Naive thymus-derived CD8-positive, alpha-beta T cell (primary cell): ENCODE data around the gene MN1. TPM values are rescaled to one million over a fixed set of nuclear protein-coding genes. Genes with fewer than 3 reads are reported as not detected.

Source experiments
- ATAC-seq, 2 donors: fragments of 150-1000 bp; cut with Tn5 transposase in 1 of 2; sonication (Bioruptor Pico), chemical (Tn5 transposase) in 1 of 2; 1 replicate in 1 of 2; 2 replicates in 1 of 2; pipeline ENCODE4 v1.10.0; 2021; ENCODE audit warnings: mild to moderate bottlenecking in 2 of 2, moderate library complexity in 2 of 2
- POLR2A ChIA-PET: fragments of 350-600 bp; sonication (Branson Sonifier 250); formaldehyde crosslinking; loops from one replicate; lab custom pipeline; 2021; ENCODE audit warnings: antibody characterized with exemption; lab: Charles Lee
- DNase-seq, 10 donors: peaks; one replicate each; pipeline versions ENCODE4 v3.0.0 to v3.0.0-alpha.2; 2020 to 2022
- H3K27ac Mint-ChIP-seq, 10 donors: one replicate each; pipeline ENCODE4 v1.8.0; 2020 to 2022; ENCODE audit warnings: mild to moderate bottlenecking in 10 of 10, mixed read lengths in 10 of 10, moderate library complexity in 4 of 10, inconsistent platforms in 1 of 10
- H3K27me3 Mint-ChIP-seq, 5 donors: one replicate each; pipeline ENCODE4 v1.8.0; 2021 to 2022; ENCODE audit warnings: mixed read lengths in 5 of 5
- H3K36me3 Mint-ChIP-seq, 3 donors: one replicate each; pipeline ENCODE4 v1.8.0; 2020 to 2022; ENCODE audit warnings: mixed read lengths in 3 of 3, mild to moderate bottlenecking in 2 of 3, inconsistent platforms in 1 of 3
- H3K4me1 Mint-ChIP-seq, 4 donors: one replicate each; pipeline ENCODE4 v1.8.0; 2021 to 2022; ENCODE audit warnings: mixed read lengths in 4 of 4
- H3K4me3 Mint-ChIP-seq, 10 donors: one replicate each; pipeline ENCODE4 v1.8.0; 2020 to 2022; ENCODE audit warnings: mild to moderate bottlenecking in 10 of 10, mixed read lengths in 10 of 10, moderate library complexity in 6 of 10, inconsistent platforms in 1 of 10
- H3K9me3 Mint-ChIP-seq, 9 donors: one replicate each; pipeline ENCODE4 v1.8.0; 2020 to 2022; ENCODE audit warnings: mixed read lengths in 9 of 9, mild to moderate bottlenecking in 3 of 9, inconsistent platforms in 1 of 9, moderate library complexity in 1 of 9
- polyA plus RNA-seq, 3 donors: library from polyadenylated mRNA; unstranded; fragments of 300-500 nt; fragmentation: Illumina TruSeq; gene quantifications; one replicate each; pipeline ENCODE4 v1.2.3, GENCODE V29; 2021
- total RNA-seq, 8 experiments: library from RNA in 2 of 8; stranded (reverse) in 2 of 8; gene quantifications; one replicate each; pipeline ENCODE4 v1.2.3 and lab custom pipeline; 2021 to 2026

The MN1 gene
- total and polyA plus RNA-seq, 5 experiments from 2014 or later, result 0.10 to 0.39 (median 0.22) TPM; not detected in 2

DNA sequence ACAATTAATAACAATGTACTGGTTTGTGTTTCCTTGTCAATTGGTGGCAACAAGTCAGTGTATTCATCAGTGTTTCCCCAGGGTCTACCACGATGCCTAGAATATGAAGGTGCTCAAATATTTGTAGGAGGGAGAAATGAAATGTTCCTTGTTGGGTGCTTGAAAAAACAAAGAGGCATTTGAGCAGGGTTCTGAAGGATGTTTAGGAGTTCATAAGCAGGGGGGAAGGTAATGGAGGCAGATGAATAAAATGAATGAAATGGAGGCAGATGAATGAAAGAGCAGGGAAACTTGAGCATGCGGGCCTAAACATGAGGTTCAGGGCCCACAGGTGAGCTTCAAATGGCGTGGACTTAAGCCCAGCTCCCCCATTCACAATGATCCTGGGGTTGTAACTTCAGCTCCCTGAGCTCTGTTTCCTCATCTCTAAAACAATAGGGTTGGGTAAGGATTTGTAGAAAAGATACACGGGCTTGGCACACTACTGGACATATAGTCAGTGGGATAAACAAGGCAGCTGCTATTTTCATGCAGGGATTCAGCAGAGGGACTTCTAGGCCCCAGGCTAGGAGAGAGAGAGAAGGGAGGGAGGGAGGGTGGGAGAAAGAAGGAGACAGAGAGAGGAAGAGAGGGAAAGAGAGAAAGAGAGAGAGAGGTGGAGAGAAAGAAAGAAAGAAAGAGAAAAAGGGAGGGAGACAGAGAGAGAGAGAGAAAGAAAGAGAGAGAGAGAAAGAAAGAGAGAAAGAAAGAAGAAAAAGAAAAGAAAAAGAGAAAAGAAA is 73.7 kb downstream of the MN1 start:
- Mint-ChIP-seq H3K36me3 (no peaks in the 10 kb centered on the region), H3K4me1 (peaks cover 0 to 4% (median 0%) of the 10 kb centered on the region in 4 donors), H3K27me3 (peaks cover 3 to 33% (median 9%) of the 10 kb centered on the region in 5 donors), H3K27ac (peak overlapping the region in 1 of 10 donors; percentile 35), H3K4me3 (no peak overlapping the region), H3K9me3 (peaks cover 0 to 12% (median 0%) of the 10 kb centered on the region in 9 donors)
- DNase-seq (no peak), ATAC-seq (no peak)
- POLR2A ChIA-PET, result no interaction called here

DNA sequence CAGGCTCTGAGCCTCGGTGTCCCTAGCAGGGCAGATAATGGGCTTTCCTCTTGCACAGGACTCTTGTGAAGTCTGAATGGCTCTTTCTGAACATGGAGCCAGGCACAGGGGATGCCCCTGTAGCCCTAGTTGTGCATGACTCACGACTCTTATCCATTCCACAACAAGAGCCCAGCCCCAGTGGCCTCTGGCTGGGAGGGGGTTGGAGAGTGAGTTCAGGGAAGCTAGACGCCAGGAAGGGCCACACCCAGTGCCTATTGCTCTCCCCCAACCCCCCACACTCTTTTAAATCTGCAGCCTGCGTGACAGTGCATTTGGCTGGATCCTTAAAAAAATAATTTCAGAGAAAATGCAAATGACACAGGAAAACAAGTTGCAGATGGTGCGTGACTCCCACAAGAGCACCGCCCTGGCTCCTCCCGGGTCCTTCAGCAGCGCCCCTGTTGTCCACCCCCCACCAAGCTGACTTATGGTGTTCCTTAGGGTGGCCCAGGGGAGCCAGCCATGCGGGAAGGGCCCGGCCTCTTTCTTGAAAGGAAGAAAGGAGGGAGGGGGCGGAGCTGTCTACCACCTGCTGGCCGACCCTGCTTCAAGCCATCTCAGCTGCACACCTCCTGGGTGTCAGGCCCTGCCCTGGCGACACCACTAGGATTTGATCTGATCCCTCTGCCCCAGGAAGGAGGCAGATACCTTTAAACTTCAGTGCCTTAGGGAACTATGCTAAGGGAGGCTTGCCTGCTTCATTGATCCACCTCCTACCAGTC is 74.7 kb downstream of the MN1 start:
- POLR2A ChIA-PET, result no interaction called here
- peak overlapping the region in 1 of 10 donors; percentile 31 for H3K27ac Mint-ChIP-seq
- no peak for DNase-seq

DNA sequence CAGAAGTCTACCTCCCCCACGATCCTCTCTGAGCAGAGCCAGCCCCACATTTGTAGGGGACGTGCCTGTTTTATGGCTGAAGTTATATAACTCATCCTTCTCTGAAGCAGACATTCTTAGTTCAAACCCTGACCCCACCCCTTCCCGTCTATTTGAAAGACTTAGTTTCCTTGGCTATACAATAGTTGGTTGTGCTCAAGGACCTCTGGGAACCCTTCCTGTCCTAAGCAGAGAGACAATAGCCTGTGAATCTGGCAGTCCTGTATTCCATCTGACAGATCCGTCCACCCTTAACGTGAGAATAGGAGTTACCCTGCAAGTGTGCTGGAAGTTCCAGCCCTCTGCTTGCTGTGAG is 75.2 kb downstream of the MN1 start:
- DNase-seq (no peak), ATAC-seq (no peak)
- H3K36me3 Mint-ChIP-seq, result no peaks in the 10 kb centered on the region
- H3K27ac Mint-ChIP-seq, result peak overlapping the region in 1 of 10 donors; percentile 31
- H3K9me3 Mint-ChIP-seq, result peaks cover 0 to 12% (median 0%) of the 10 kb centered on the region in 9 donors
- H3K27me3 Mint-ChIP-seq, result peaks cover 2 to 33% (median 9%) of the 10 kb centered on the region in 5 donors
- POLR2A ChIA-PET, result no interaction called here
- H3K4me3 Mint-ChIP-seq, result no peak overlapping the region
- peaks cover 0 to 4% (median 0%) of the 10 kb centered on the region in 4 donors for H3K4me1 Mint-ChIP-seq

More for the DNA sequence above, 74.7 kb downstream of the MN1 start:
- Mint-ChIP-seq H3K4me3 (no peak overlapping the region), H3K27me3 (peaks cover 3 to 33% (median 9%) of the 10 kb centered on the region in 5 donors), H3K36me3 (no peaks in the 10 kb centered on the region), H3K4me1 (peaks cover 0 to 4% (median 0%) of the 10 kb centered on the region in 4 donors), H3K9me3 (peaks cover 0 to 12% (median 0%) of the 10 kb centered on the region in 9 donors)
- ATAC-seq, result no peak

DNA sequence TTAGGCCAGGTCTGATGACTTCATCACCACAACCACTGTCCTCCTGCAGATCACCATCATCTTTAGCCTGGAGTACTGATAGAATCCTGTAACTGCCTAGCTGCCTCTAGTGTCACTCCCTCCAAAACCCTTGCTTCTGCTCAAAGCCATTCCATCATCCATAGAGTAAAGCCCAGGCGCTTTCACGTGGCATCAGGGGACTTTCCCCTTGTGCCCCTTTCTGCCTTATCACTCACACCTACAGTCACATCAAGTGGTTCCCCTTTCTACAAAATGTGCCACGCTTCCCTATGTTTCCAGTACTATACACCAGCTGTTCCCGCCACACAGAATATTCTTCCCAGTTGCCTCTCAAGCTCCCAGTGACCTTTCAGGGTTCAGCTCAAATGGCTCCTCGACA is 75.9 kb downstream of the MN1 start:
- Mint-ChIP-seq H3K4me1 (peaks cover 0 to 4% (median 0%) of the 10 kb centered on the region in 4 donors), H3K27ac (peak overlapping the region in 1 of 10 donors; percentile 46), H3K27me3 (peaks cover 2 to 33% (median 8%) of the 10 kb centered on the region in 5 donors), H3K9me3 (peaks cover 0 to 12% (median 0%) of the 10 kb centered on the region in 9 donors), H3K36me3 (no peaks in the 10 kb centered on the region), H3K4me3 (no peak overlapping the region)
- POLR2A ChIA-PET, result no interaction called here
- DNase-seq, result no peak
- no peak for ATAC-seq

DNA sequence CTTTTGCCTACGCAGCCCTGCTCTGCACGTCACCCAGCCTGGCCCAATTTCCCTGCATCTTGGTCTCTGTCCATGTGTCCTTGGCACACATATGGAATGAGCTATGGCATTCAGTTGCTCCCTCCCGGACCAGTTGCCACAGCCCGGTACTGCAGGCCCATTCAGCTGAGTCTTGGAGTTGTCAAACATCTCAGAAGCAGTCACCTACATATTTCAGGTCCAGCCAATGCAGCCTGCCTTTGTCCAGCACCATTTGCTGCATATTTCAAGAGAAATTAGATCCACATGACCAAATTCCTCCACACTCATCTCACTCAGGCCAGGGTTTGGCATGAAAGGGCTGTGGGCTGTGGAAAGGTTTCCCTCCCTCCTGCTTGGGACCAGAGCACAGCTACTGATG is 76.8 kb downstream of the MN1 start:
- no peak for DNase-seq
- Mint-ChIP-seq H3K9me3 (peaks cover 0 to 12% (median 0%) of the 10 kb centered on the region in 9 donors), H3K27ac (peak overlapping the region in 1 of 10 donors; percentile 68), H3K4me1 (peaks cover 0 to 4% (median 0%) of the 10 kb centered on the region in 4 donors), H3K36me3 (no peaks in the 10 kb centered on the region), H3K4me3 (no peak overlapping the region), H3K27me3 (peaks cover 2 to 33% (median 8%) of the 10 kb centered on the region in 5 donors)
- POLR2A ChIA-PET, result no interaction called here
- no peak for ATAC-seq

DNA sequence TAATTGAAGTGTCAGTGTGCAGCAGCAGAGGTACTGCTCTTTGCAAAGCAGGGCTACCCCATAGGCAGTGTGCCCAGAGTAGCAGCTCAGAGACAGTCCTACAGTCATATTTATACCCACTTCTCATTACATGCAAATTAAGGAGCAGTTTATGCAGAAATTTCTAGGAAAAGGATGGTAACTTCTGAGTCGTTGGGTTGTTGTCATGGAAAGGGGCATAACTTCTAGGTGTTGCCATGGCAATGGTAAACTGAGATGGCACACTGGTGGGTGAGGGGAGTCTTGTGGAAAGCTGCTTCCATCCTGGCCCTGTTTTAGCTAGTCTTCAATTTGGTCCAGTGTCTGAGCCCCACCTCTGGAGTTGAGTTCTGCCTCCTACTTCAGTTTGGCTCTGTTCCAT is 77.4 kb downstream of the MN1 start:
- peaks cover 2 to 31% (median 9%) of the 10 kb centered on the region in 5 donors for H3K27me3 Mint-ChIP-seq
- peaks cover 0 to 4% (median 0%) of the 10 kb centered on the region in 4 donors for H3K4me1 Mint-ChIP-seq
- H3K4me3 Mint-ChIP-seq, result no peak overlapping the region
- POLR2A ChIA-PET, result no interaction called here
- ATAC-seq (no peak), DNase-seq (no peak)
- H3K27ac Mint-ChIP-seq, result no peak overlapping the region
- H3K36me3 Mint-ChIP-seq, result no peaks in the 10 kb centered on the region
- peaks cover 0 to 12% (median 0%) of the 10 kb centered on the region in 9 donors for H3K9me3 Mint-ChIP-seq

DNA sequence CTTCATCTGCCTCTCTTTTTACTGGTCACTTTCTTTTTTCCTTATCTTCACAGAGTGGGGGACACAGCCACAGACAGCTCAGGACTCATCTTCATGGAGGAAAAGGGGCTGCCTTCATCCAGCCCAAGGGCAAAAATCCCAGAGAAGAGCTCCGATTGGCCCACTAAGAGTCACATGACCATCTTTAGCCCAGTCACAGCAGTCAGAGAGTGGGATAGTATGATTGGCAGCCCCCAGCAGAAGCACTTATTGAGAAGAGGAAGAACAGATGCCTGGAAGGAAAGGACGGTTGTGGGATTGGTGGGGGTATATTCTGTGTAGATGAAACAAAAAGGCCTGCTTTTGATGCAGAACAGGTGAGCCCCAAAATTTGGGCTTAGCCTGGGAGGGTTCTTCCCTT is 77.8 kb downstream of the MN1 start:
- Mint-ChIP-seq H3K4me1 (peaks cover 0 to 4% (median 0%) of the 10 kb centered on the region in 4 donors), H3K4me3 (no peak overlapping the region), H3K36me3 (no peaks in the 10 kb centered on the region), H3K9me3 (peaks cover 0 to 12% (median 0%) of the 10 kb centered on the region in 9 donors), H3K27ac (no peak overlapping the region), H3K27me3 (peaks cover 2 to 31% (median 12%) of the 10 kb centered on the region in 5 donors)
- POLR2A ChIA-PET, result no interaction called here
- ATAC-seq (no peak), DNase-seq (no peak)

DNA sequence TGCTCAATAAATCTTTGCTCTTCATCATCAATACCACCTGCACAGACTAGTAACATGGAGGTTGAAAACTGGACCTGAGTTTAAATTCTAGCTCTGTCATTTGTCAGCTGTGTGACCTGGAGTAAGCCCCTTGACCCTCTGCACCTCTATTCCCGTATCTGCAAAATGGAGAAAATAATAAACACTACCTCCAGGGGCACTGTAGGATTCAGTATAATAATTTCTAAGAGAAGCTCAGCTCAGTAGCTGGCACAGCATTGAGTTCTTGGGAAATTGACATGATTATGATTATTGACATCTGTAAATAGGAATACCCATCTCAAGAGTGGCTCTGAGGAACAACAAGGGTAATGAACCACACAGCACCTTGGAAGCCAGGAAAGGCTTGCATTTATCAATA is 78.4 kb downstream of the MN1 start:
- peaks cover 0 to 4% (median 0%) of the 10 kb centered on the region in 4 donors for H3K4me1 Mint-ChIP-seq
- ATAC-seq (no peak), DNase-seq (no peak)
- POLR2A ChIA-PET, result no interaction called here
- H3K27me3 Mint-ChIP-seq, result peaks cover 2 to 35% (median 15%) of the 10 kb centered on the region in 5 donors
- peaks cover 0 to 12% (median 0%) of the 10 kb centered on the region in 9 donors for H3K9me3 Mint-ChIP-seq
- H3K4me3 Mint-ChIP-seq, result no peak overlapping the region
- H3K27ac Mint-ChIP-seq, result no peak overlapping the region
- H3K36me3 Mint-ChIP-seq, result no peaks in the 10 kb centered on the region

DNA sequence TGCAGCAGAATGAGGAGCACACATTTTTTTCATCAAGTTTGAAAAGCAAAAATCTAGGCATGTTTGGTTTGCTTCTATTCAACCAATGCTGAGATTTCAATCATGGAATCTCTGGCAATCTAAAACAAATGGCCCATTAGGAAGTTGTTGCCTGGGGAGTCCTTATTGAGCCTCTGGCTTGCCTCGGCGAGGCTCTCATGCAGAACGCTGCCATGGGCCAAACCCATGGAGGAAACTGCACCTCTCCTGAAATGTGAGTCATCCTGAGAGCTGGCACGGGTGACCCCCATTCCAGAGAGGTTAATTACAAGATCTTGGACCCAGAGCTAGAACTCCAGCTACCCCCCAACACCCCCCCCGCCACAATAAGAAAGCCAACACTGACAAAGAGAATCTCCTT is 80.7 kb downstream of the MN1 start:
- Mint-ChIP-seq H3K4me3 (no peak overlapping the region), H3K36me3 (no peaks in the 10 kb centered on the region), H3K27me3 (peaks cover 4 to 34% (median 28%) of the 10 kb centered on the region in 5 donors), H3K9me3 (peaks cover 0 to 10% (median 2%) of the 10 kb centered on the region in 9 donors), H3K4me1 (no peaks in the 10 kb centered on the region), H3K27ac (no peak overlapping the region)
- ATAC-seq, result no peak
- DNase-seq, result no peak
- POLR2A ChIA-PET, result no interaction called here

DNA sequence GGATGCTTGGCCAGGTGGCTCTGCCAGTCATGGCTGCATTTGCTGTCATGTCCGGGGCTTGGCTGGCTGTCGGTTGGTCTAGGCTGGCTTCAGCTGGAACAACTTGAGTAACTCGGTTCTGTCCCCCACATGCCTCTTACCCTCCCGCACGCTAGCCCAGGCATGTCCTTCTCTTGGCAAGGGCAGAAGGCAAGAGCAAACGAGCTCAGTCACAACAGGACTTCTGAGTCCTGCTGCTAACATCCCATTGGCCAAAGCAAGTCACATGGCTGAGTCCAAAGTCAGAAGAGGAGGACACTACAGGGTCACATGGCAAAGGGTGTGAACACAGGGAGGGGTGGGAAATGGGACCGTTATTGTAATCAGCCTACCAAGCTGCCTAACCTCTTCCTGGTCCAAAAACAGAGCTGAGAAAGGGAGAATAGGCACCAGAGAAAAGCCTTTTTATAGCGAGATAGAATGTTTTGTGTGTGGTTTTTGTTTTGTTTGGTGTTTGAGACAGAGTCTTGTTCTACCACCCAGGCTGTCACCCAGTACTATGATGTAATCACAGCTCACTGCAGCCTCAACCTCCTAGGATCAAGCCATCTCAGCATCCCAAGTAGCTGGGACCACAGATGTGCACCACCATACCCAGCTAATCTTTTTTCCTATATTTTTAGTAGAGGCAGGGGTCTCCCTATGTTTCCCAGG is 81.9 kb downstream of the MN1 start:
- DNase-seq (no peak), ATAC-seq (no peak)
- no peaks in the 10 kb centered on the region for H3K36me3 Mint-ChIP-seq
- H3K4me3 Mint-ChIP-seq, result no peak overlapping the region
- POLR2A ChIA-PET, result interaction anchor here (0.7 kb wide), 1 partner anchor 498 kb away, joined by 3 read pairs; no protein-coding TSS in a partner anchor
- no peak overlapping the region for H3K27ac Mint-ChIP-seq
- no peaks in the 10 kb centered on the region for H3K4me1 Mint-ChIP-seq
- H3K27me3 Mint-ChIP-seq, result peaks cover 6 to 34% (median 28%) of the 10 kb centered on the region in 5 donors
- H3K9me3 Mint-ChIP-seq, result peaks cover 0 to 3% (median 0%) of the 10 kb centered on the region in 9 donors

DNA sequence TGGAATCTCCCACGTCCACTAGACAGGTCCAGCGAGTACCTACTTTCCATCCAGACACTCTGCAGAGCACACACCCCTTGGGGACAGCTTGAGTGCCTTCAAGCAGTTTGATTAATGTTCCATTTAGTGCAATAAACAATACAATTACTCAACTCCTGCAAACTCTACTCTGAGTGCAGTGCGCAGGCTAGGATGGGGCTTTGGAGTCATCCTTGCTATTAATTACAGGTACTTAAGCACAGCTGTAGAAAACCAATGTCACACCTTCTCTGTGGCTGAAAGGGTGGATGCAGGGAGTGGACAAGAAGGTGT is 82.6 kb downstream of the MN1 start:
- Mint-ChIP-seq H3K9me3 (peaks cover 0 to 3% (median 0%) of the 10 kb centered on the region in 9 donors), H3K36me3 (no peaks in the 10 kb centered on the region), H3K4me3 (no peak overlapping the region), H3K27ac (no peak overlapping the region), H3K4me1 (no peaks in the 10 kb centered on the region), H3K27me3 (peaks cover 6 to 35% (median 28%) of the 10 kb centered on the region in 5 donors)
- POLR2A ChIA-PET, result no interaction called here
- DNase-seq, result no peak
- ATAC-seq, result no peak

DNA sequence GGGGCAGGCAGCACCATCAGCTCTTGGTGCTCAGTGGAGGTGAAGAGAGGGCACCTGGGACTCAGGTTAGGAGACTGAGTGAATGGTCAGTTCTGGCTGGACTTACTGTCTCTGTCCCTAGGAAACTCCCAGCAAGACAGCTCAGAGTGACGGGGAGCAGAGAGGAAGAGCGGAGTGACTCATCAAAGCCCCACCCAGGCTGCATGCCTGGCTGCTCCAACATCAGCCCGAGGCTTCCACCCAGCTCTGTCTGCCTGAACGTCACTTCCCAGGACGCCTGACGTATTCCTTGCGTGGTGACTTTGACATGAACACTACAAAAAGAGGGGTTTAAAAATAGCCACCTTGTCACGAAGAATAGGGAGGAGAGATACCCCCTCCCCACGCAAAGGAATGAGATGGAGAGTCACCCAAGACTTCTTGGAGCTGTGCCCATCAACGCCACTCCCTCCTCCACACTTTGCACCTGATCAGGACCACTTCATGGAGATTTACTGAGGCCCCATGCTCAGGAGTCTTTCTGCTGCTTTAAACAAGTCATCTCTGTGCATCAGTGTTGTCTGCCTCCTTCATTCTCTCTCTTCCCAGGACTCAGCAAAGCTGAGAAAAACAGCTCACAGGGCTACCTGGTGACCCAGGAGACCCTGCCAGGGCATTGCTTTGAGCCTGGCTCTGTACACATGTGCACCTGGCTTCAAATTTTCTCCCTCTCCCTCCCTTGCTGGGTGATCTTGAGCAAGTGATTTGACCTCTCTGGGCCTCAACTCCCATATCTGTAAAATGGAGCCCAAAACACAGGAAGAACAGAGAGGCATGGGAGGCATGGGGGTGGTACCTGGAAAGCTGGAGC is 83.1 kb downstream of the MN1 start:
- no peaks in the 10 kb centered on the region for H3K36me3 Mint-ChIP-seq
- no peak overlapping the region for H3K27ac Mint-ChIP-seq
- DNase-seq (no peak), ATAC-seq (no peak)
- H3K4me1 Mint-ChIP-seq, result no peaks in the 10 kb centered on the region
- peaks cover 9 to 32% (median 31%) of the 10 kb centered on the region in 5 donors for H3K27me3 Mint-ChIP-seq
- peaks cover 0 to 3% (median 0%) of the 10 kb centered on the region in 9 donors for H3K9me3 Mint-ChIP-seq
- POLR2A ChIA-PET, result no interaction called here
- no peak overlapping the region for H3K4me3 Mint-ChIP-seq
